ENCODE data around the gene BCL11B.

DNA sequence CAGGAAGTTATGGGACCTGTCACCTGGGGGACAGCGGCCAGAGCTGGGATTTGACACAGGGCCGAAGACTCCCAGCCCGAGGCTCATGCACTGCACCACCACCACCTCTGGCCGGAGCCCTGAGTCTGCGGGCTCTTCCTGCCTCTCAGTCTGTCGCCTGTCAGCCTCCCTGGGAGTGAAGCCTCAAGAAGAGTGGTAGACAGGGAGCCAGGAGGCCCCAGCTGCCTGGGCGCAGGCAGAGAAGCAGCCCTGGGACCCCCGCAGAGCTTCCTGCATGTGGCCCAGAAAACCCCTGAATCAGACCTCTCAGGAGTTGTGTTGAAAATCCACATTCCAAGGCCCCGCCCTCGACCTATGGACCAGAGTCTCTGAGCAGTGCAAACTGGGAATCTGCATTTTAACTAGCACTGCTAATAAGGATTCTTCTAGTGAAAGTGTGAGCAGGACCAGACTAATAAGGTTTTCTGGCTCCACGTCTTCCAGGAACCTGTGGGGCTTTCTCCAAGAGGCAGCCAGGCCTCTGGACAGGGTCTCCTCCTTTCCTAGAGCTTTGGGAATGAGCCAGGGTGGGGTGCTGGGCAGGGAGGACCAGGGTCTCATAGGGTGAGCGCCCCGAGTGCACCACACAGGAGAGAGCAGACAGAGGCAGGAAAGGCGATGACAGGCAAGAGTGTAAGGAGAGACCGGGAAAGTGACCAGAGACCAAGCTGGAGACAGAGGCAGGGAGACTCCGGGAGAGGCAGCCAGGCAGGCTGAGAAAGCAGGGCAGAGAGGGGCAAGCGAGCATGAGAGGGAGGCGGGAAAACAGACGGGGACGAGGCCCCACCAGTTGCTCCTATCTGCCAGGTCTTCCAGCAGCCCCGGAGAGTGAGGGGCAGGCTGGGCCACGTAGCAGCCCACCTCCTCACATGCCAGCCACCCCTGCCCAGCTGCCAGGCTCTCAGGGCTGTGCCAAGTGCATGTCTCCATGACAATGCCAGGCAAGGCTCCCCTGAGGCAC lies 112.4 kb downstream of the BCL11B start:
- TF ChIP-seq EZH2phosphoT487 (IDR thresholded peaks at IDR 0.05; ENCODE audit: borderline replicate concordance, low read depth, low read length), result no peak
- TF ChIP-seq, protein P1, sequence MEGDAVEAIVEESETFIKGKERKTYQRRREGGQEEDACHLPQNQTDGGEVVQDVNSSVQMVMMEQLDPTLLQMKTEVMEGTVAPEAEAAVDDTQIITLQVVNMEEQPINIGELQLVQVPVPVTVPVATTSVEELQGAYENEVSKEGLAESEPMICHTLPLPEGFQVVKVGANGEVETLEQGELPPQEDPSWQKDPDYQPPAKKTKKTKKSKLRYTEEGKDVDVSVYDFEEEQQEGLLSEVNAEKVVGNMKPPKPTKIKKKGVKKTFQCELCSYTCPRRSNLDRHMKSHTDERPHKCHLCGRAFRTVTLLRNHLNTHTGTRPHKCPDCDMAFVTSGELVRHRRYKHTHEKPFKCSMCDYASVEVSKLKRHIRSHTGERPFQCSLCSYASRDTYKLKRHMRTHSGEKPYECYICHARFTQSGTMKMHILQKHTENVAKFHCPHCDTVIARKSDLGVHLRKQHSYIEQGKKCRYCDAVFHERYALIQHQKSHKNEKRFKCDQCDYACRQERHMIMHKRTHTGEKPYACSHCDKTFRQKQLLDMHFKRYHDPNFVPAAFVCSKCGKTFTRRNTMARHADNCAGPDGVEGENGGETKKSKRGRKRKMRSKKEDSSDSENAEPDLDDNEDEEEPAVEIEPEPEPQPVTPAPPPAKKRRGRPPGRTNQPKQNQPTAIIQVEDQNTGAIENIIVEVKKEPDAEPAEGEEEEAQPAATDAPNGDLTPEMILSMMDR (conservative IDR thresholded peaks at IDR 0.05; ENCODE audit: low read length), result no peak

Measured in OCI-LY7 (cell line).